Measurements from ENCODE around the gene ZNF780B.
A peak's percentile ranks its signal among the peaks of the same experiment; 100 is the strongest.

ZNF780B gene

GRCh38 chr19:40006273-40006691 lies 49.7 kb downstream of the ZNF780B start:
- H3K9me3 Mint-ChIP-seq = peaks cover 17% of the 10 kb centered on the region
- TF ChIP-seq CTCF (IDR thresholded peaks at IDR 0.05; ENCODE audit: unreplicated experiment in 3 of 3) = no peak
- H3K4me3 Mint-ChIP-seq = no peak overlapping the region
- H3K4me1 Mint-ChIP-seq = no peaks in the 10 kb centered on the region
- no peaks in the 10 kb centered on the region for H3K27me3 Mint-ChIP-seq (ENCODE audit: low read depth)
- H3K27ac Mint-ChIP-seq = no peak overlapping the region
- peaks cover 57% of the 10 kb centered on the region for H3K36me3 Mint-ChIP-seq (ENCODE audit: low read depth)

- Mint-ChIP-seq H3K27ac (no peak overlapping the region), H3K27me3 (ENCODE audit: low read depth) (no peaks in the 10 kb centered on the region), H3K9me3 (peaks cover 16% of the 10 kb centered on the region), H3K4me1 (no peaks in the 10 kb centered on the region), H3K4me3 (no peak overlapping the region), H3K36me3 (ENCODE audit: low read depth) (peaks cover 55% of the 10 kb centered on the region)
- TF ChIP-seq CTCF (IDR thresholded peaks at IDR 0.05; ENCODE audit: unreplicated experiment in 3 of 3) = no peak
Observed at GRCh38 chr19:40005691-40006272, 50.2 kb downstream of the ZNF780B start.

- H3K4me1 Mint-ChIP-seq = peaks cover 20% of the 10 kb centered on the region
- no peaks in the 10 kb centered on the region for H3K27me3 Mint-ChIP-seq (ENCODE audit: low read depth)
- peaks cover 25% of the 10 kb centered on the region for H3K36me3 Mint-ChIP-seq (ENCODE audit: low read depth)
- H3K27ac Mint-ChIP-seq = peak overlapping the region; percentile 33 to 96 (median 45)
- H3K4me3 Mint-ChIP-seq = peak overlapping the region; percentile 98 to 99 (median 98)
- TF ChIP-seq CTCF (IDR thresholded peaks at IDR 0.05; ENCODE audit: unreplicated experiment in 3 of 3) = no peak
- H3K9me3 Mint-ChIP-seq = peaks cover 9% of the 10 kb centered on the region
Observed at GRCh38 chr19:39998501-39998900, 57.5 kb downstream of the ZNF780B start.

- Mint-ChIP-seq H3K4me3 (peak overlapping the region; percentile 98 to 99 (median 98)), H3K9me3 (peaks cover 16% of the 10 kb centered on the region), H3K36me3 (ENCODE audit: low read depth) (peaks cover 32% of the 10 kb centered on the region), H3K4me1 (peaks cover 20% of the 10 kb centered on the region), H3K27me3 (ENCODE audit: low read depth) (no peaks in the 10 kb centered on the region), H3K27ac (peak overlapping the region; percentile 88 to 98 (median 96))
- TF ChIP-seq CTCF (IDR thresholded peaks at IDR 0.05; ENCODE audit: unreplicated experiment in 3 of 3) = no peak
Observed at GRCh38 chr19:39997638-39998216, 58.3 kb downstream of the ZNF780B start.

GRCh38 chr19:39996811-39997637 lies 59.0 kb downstream of the ZNF780B start, which contains the start of gene ZNF546:
TSS of gene ZNF546 (plus strand) at chr19:39997060. CDS start at chr19:39998327, 1,267 bp downstream.
- Mint-ChIP-seq H3K4me3 (peak within 1 kb of the TSS; percentile 98 to 99 (median 98)), H3K36me3 (ENCODE audit: low read depth) (peaks cover 28% of the 10 kb centered on the region), H3K27me3 (ENCODE audit: low read depth) (no peaks in the 10 kb centered on the region), H3K9me3 (peaks cover 16% of the 10 kb centered on the region), H3K4me1 (peaks cover 20% of the 10 kb centered on the region), H3K27ac (peak within 1 kb of the TSS; percentile 88 to 98 (median 96))
- TF ChIP-seq CTCF (IDR thresholded peaks at IDR 0.05; ENCODE audit: unreplicated experiment in 3 of 3) = no peak

All from nephron (organoid).